Nephron progenitor cell (in vitro differentiated cells): ENCODE data around the gene WFDC11.

ENCODE experiments used
- DNase-seq: peaks from one replicate; pipeline ENCODE4 v3.0.0; 2021
- H3K27ac Mint-ChIP-seq: 2 replicates; pipeline ENCODE4 v1.8.0; 2021; ENCODE audit warnings: mild to moderate bottlenecking, moderate library complexity, mixed read lengths
- H3K27me3 Mint-ChIP-seq: 2 replicates; pipeline ENCODE4 v1.8.0; 2021; ENCODE audit warnings: mild to moderate bottlenecking, low read depth, mixed read lengths; ENCODE audit not compliant: poor library complexity
- H3K36me3 Mint-ChIP-seq: 2 replicates; pipeline ENCODE4 v1.8.0; 2021; ENCODE audit warnings: low read depth, mixed read lengths
- H3K4me1 Mint-ChIP-seq: 2 replicates; pipeline ENCODE4 v1.8.0; 2021; ENCODE audit warnings: mixed read lengths
- H3K4me3 Mint-ChIP-seq: 2 replicates; pipeline ENCODE4 v1.8.0; 2021; ENCODE audit warnings: mild to moderate bottlenecking, moderate library complexity, mixed read lengths
- H3K9me3 Mint-ChIP-seq: 2 replicates; pipeline ENCODE4 v1.8.0; 2021; ENCODE audit warnings: mild to moderate bottlenecking, moderate library complexity, mixed read lengths
- CTCF ChIP-seq: fragments of 200-600 bp; sonication (generic); IDR thresholded peaks from 2 replicates; pipeline ENCODE4 v1.5.0; 2021; ENCODE audit warnings: antibody characterized with exemption

WFDC11 gene

GRCh38 chr20:45611054-45611453 lies 59.0 kb downstream of the WFDC11 start:
- H3K9me3 Mint-ChIP-seq, result peaks cover 27% of the 10 kb centered on the region
- H3K4me3 Mint-ChIP-seq, result no peak overlapping the region
- no peaks in the 10 kb centered on the region for H3K36me3 Mint-ChIP-seq
- H3K27ac Mint-ChIP-seq, result peak overlapping the region; percentile 24
- peaks cover 3% of the 10 kb centered on the region for H3K27me3 Mint-ChIP-seq
- peaks cover 16% of the 10 kb centered on the region for H3K4me1 Mint-ChIP-seq
- no peak for TF ChIP-seq CTCF
- peak; percentile 5 for DNase-seq

GRCh38 chr20:45607810-45608209 lies 62.2 kb downstream of the WFDC11 start:
- peaks cover 16% of the 10 kb centered on the region for H3K4me1 Mint-ChIP-seq
- no peak for DNase-seq
- H3K9me3 Mint-ChIP-seq, result peaks cover 46% of the 10 kb centered on the region
- H3K36me3 Mint-ChIP-seq, result no peaks in the 10 kb centered on the region
- no peak overlapping the region for H3K4me3 Mint-ChIP-seq
- no peak for TF ChIP-seq CTCF
- H3K27ac Mint-ChIP-seq, result no peak overlapping the region
- H3K27me3 Mint-ChIP-seq, result peaks cover 3% of the 10 kb centered on the region
